ENCODE measurements around the gene PUS10.
"Not testable (repeated sequence)": the region's sequence is repeated elsewhere in the genome, so short reads cannot be mapped to it uniquely, and the experiment has no call there.

The PUS10 gene

GRCh38 chr2:60965499-60965785 lies 52.6 kb downstream of the PUS10 start:
- DNase-seq = no peak

GRCh38 chr2:60964651-60965498 lies 53.2 kb downstream of the PUS10 start:
- DNase-seq = no peak

GRCh38 chr2:60963190-60963589 lies 54.9 kb downstream of the PUS10 start:
- DNase-seq = no peak

DNA sequence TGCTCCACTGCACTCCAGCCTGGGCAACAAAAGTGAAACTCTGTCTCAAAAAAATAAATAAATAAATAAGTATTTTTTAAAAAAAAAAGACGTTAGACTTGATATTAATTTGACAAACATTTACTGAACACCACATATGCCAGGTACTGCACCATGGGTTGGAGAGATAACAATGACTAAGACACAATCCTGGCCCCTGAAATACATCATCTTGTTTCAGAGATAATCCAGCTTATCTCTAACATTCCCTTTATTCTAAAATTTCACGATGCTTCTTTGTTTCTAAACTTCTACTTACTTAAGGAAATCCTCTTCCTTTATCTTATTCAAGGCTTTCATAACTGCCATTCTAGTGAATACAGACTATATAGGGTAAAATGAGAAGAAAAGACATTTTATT lies 55.5 kb downstream of the PUS10 start:
- DNase-seq = no peak

DNA sequence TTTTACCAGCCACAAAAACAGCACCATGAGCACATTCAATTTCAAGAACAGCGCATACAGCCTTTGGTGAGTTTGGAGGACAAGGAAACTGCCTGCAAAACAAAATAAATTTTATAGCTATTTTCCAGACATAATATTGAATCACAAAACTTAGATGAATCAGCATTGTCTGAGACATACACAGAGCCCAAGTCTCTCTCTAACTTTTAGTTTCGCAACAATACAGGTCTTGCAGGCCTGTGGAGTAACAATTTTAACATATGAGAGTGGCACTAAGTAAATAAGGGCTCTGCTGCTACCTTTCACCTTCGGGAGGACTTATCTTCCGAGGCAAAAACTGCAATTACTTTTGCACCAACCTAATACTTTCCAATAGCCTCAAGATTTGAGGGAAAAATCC lies 56.6 kb downstream of the PUS10 start:
- DNase-seq = no peak

GRCh38 chr2:60960706-60961105 lies 57.3 kb downstream of the PUS10 start:
- DNase-seq = no peak

GRCh38 chr2:60959501-60959900 lies 58.6 kb downstream of the PUS10 start:
- DNase-seq = no peak

- no peak for DNase-seq
Measured at GRCh38 chr2:60958800-60959199, 59.3 kb downstream of the PUS10 start.

DNA sequence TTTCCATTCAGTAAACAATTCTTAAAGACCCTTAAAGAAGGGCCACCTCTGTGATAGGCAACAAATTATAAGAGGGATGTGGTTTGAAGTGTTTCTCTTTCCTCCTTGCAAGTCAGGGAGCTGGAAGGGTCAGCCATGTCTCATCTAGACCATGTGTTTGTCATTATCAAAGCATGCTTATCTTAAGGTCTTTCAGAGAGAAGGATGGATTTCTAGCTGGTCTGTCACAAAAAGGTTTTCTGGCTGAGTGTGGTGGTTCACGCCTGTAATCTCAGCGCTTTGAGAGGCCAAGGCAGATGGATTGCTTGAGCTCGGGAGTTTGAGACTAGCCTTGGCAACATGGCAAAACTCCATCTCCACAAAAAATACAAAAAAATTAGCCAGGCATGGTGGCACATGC lies 59.7 kb downstream of the PUS10 start:
- DNase-seq = no peak

DNA sequence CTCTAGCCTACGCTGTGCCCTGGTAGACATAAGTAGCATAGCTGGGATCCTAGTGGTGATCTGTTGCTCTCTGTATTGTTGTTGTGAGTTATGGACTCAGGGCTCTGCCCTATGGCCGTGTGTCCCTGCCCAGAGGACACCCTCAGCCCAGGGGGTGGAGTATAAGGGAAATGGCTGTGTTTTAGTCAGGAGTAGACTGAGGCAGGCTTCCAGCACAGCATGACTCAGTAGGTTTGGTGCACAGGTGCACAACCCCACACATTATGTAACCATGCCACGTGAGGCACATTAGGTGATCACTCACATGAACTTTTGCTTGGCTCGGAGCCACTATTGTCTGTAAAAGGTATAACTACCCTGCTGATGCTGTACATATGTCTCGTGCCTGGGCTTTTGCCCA lies 60.4 kb downstream of the PUS10 start:
- DNase-seq = no peak

DNA sequence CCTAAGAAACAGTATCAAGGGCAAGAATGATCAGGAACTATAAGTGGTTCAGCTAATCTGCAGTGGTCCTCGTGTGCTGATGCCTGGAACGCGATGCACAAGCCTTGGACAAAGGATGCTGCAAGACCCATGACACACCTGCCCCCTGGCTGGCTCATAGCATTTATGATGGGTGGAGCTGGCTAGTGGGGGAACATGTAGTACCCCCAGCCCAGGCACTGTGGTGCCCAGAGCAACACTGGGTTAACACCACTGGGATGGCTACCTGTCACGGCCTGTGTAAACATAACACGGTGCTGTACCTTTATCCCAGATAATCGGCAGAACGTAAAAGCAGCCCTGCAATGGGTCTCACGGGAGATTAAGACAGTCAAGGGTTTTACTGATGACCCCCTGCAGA lies 60.8 kb downstream of the PUS10 start:
- no peak for DNase-seq

- DNase-seq = no peak
Measured at GRCh38 chr2:60954139-60954538, 63.9 kb downstream of the PUS10 start.

GRCh38 chr2:60948926-60949579 lies 69.0 kb downstream of the PUS10 start:
- DNase-seq = no peak

DNA sequence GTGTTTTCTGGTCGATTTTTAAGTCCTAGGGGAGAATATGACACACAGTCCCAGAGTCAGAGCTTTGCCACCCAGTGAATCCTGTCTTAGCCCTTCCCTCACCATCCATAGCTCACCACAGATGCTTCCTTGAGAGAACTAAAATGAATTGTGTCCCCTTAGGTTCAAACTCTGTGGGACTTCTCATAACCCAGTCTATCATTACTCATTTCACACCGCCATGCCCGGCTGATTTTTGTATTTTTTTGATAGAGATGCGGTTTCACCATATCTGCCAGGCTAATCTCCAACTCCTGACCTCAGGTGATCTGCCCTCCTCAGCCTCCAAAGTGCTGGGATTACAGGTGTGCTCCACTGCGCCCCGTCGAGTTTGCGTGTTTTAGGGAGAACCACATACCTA lies 69.9 kb downstream of the PUS10 start:
- no peak for DNase-seq

- no peak for DNase-seq
Measured at GRCh38 chr2:60947056-60947455, 71.0 kb downstream of the PUS10 start.

GRCh38 chr2:60945341-60945740 lies 72.7 kb downstream of the PUS10 start:
- DNase-seq = no peak

DNA sequence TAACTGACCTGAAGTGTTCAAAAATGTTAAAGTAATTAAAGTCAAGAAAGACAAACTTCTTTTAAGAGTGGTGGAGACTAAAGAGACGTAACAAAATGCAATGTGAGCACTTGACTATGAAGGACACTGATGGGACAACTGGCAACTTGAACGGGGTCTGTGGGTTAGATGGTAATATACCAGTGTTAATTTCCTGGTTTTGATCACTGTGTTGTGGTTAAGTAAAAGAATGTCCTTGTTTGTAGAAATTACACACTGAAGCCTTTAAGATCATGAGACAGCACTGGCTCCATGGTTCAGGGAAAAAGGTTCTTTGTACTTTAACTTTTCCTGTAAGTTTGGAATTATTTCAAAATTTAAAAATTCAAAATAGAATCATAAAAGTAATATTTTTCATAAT lies 78.4 kb downstream of the PUS10 start:
- DNase-seq = no peak

GRCh38 chr2:60938301-60938700 lies 79.8 kb downstream of the PUS10 start:
- DNase-seq = no peak

- DNase-seq = no peak
Measured at GRCh38 chr2:60936757-60937156, 81.3 kb downstream of the PUS10 start.

- no peak for DNase-seq
Measured at GRCh38 chr2:60934165-60934722, 83.8 kb downstream of the PUS10 start.

DNA sequence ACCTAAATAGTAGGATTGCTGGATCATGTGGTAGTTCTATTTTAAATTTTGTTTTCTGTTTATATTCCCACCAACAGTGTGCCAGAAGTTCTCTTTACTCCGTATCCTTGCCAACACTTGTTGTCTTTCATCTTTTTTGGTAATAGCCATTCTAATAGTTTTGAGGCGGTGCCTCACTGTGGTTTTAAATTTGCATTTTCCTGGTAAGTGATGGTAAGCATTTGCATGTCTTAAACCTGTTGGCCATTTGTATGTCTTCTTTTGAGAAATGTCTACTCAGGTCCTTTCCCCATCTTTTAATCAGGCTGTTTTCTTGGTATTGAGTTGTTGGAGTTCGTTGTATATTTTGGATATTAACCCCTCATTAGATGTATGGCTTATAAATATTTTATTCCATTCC lies 85.1 kb downstream of the PUS10 start:
- no peak for DNase-seq

DNA sequence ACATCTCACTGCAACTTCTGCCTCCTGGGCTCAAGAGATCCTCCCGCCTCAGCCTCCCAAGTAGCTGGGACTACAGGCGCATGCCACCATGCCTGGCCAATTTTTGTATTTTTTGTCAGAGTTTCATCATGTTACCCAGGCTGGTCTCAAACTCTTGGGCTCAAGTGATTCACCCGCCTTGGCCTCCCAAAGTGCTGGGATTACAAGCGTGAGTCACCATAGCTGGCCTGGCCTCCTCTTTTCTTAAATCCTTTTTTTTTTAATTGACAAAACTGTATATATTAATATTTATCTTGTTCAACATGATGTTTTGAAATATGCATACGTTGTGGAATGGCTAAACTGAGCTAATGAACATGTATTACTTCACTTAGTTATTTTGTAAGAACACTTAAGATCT lies 86.0 kb downstream of the PUS10 start:
- DNase-seq = not testable (repeated sequence)

- no peak for DNase-seq
Measured at GRCh38 chr2:60926741-60927552, 91.1 kb downstream of the PUS10 start.

Data from NCI-H1436 (cell line).